Measurements from ENCODE around the gene TNIK.

Gene TNIK

DNA sequence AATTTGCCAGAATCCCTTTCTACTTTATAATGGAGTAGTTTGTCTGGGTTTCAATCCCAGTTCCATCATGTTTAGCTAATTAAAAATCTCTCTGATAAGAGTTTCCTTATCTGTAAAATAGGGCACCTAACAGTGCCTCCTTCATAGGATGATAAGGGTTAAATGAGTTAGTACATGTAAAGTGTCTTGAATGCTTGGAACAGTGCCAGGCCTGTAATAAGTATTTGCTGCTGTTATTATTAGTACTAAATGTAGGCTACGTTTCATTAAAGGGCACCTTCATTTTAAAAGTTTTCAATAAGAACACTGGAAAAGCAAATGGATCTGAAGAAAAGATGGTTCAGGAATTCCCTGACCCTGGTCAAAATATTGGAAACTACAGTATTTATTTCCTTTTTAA, 421.9 kb downstream of the TNIK start:
- no peak for DNase-seq (ENCODE audit: low read depth)

- DNase-seq (ENCODE audit: low read depth), result no peak
Observed at GRCh38 chr3:171028779-171029232, 431.4 kb downstream of the TNIK start.

DNA sequence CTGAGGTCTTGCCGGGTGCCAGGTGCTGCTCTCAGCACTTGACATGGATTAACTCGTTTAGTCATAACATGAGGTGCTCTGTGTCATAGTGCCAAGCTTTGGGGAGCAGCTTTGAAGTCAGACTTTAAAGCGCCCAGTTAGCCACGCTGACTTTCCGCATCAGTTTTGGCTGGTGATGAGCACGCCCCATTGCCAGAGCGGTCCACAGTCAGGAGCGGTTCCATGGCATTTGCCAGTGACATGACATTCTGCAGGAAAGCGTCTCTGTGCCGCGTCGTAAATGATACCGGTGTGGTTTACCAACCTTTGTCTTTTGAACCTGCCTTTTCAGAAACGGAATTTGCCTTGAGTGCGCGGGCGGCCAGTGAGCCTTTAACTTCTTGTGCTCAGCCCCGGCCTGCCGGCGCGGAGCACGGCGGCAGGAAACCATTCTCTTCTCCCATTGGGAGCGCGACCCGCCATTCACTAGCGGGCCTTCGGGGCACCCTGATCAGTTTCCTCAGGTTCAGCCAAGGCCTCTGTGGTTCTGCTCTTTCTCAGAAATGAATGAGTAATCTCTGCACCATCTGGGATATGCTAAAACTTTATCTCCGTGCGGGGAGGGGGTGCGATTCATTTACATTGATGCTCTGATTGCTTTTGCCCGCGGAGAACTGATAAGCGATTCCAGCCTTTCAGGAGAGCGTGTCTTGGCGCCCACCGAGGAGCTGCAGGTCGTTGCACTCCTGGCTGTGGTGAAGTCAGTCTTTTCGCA, 432.0 kb downstream of the TNIK start:
- no peak for DNase-seq (ENCODE audit: low read depth)

DNA sequence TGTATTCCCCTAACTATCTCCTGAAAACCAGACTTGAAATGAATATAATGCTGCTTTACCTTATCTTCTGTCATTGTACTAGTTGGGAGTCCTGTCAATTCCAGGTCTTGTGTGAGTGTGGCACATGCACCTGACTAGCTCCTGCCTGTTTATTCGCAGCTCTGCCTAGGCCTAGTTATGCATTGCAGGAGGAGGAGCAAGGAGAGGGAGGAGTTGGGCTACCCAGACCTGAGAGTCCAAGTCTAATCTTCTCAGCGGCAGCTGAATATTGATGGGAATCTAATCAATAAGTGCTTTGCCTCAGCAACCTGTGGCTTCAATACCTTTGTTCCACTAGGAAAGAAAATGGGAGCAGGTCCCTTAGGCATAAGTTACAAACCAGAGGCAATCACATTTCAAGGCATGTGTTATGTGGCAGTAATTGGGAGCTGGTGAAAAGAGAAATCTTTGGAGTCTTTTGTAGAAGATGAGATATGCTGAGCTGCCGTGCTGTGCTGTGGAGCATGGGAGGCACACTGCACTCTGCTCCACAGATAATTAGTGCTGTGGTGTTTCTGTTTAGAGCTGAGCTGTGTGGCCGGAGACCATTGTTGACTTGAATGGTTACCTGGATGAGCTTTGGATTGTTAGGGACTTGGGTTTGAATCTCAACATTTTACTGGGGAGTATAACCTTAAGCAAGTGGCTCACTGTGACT, 433.5 kb downstream of the TNIK start, which contains the start of gene SLC2A2:
Gene SLC2A2 (minus strand): TSS at position 124 of the 697 bp plus-strand sequence. CDS start 50 bp downstream, at position 74.
- no peak for DNase-seq (ENCODE audit: low read depth)

- no peak for DNase-seq (ENCODE audit: low read depth)
Observed at GRCh38 chr3:171023566-171023965, 436.6 kb downstream of the TNIK start.

DNA sequence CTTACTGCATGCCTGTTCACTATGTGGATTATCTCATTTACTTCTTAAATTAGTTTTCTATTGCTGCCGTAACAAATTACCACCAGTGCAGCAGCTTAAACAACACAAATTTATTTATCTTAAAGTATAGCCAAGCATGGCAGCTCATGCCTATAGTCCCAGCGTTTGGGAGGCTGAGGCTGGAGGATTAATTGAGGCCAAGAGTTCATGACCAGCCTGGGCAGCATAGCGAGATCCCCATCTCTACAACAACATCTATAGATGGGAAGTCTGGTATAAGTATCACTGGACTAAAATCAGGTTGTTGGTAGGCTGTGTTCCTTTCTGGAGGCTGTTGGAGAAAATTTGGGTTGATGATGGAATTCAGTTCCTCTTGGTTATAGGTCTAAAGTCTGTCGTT, 438.8 kb downstream of the TNIK start:
- no peak for DNase-seq (ENCODE audit: low read depth)

- DNase-seq (ENCODE audit: low read depth), result no peak
Observed at GRCh38 chr3:171018156-171018935, 441.9 kb downstream of the TNIK start.

- DNase-seq (ENCODE audit: low read depth), result no peak
Observed at GRCh38 chr3:171013822-171014748, 446.1 kb downstream of the TNIK start.

- no peak for DNase-seq (ENCODE audit: low read depth)
Observed at GRCh38 chr3:171011873-171012336, 448.3 kb downstream of the TNIK start.
